ENCODE measurements around the gene CNBP. TPM values are rescaled to one million over a fixed set of nuclear protein-coding genes. Genes with fewer than 3 reads are reported as not detected.

Gene CNBP
- total RNA-seq, result 208 and 256 TPM in 2 replicates

DNA sequence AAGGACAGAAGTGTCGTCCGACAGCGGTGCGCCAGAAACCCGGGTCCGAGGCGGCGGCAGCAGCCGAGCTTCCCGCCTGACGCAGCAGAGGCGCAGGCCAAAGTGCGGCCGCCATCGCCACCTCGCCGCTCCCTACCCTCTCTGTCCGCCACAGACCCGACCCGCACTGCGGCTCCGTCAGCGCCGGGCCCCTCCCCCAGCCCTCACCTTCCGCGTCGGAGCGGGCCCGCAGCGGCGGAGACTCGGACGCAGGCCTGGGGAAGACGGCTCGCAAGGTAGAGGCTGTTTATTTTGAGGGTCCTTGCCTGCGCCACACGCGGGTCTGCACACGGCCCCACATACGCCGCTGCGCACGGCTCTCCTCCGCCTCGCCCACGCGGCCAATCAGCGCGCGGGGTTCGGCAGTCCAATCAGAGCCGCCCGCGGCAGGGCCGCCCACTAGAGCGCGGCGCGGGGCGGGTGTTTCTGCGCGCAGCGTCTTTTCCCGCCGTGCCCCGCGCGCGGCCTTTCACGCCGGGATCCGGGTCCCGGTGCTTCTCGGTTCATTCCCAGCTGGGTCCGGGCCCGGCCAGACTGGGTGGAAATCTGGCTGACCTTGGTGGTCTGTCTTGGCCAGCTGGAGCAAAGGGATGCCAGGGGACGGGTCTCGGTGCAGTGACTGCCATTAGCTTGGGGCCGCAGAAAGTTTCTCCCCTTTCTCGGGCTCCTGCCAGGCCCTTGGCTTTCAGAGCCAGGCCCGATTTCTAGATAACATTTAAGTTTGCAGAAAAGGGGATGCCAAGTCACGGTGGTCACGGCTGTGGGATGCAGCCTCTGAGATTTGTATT, at the start of gene CNBP:
Gene CNBP (minus strand): TSS at position 328 of the 827 bp plus-strand sequence. CDS start 12,139 bp downstream, outside the sequence.

DNA sequence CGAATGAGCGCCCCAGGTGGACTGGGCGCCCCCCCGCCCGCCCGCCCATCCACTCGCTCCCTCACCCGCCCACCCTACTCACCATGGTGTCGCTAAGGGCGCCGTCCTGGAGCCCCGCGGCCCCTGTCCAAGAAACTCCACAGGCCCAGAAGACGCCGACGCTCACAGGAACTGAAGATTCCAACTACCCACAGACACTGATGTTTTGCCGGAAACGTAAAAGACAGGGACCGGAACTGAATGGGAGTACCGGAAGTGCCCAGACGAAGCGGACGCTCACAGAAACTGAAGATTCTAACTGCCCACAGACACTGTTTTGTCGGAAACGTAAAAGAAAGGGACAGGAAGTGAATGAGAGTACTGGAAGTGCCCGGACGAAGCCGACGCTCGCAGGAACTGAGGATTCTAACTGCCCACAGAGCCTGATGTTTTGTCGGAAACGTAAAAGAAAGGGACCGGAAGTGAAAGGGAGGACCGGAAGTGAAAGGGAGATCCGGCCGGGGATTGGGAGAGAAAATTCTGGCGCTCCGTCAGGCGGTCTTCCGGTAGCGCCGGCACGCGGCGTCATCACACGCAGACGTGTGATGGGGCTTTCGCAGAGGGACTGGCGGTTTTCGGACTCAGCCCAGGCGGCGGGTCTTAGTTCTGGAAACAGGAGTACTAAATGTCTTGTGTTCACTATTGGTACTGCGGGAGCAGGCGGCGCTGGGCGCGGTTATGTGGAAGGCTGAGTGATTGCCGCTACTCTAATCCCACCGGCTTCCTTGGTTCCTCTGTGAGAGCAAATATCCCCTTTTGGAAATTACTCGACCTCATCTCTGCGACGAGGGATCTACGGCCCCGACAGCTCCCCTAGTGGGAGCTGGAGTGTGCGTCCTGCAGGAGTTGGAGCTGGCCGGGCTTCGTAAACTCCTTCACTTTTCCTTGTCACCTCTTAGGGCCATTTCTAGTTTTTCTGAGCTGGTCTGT, 22.5 kb downstream of the CNBP start, which contains the start of gene ISY1:
Gene ISY1 (minus strand): TSS at position 173 of the 969 bp plus-strand sequence. CDS start 88 bp downstream, at position 85.

DNA sequence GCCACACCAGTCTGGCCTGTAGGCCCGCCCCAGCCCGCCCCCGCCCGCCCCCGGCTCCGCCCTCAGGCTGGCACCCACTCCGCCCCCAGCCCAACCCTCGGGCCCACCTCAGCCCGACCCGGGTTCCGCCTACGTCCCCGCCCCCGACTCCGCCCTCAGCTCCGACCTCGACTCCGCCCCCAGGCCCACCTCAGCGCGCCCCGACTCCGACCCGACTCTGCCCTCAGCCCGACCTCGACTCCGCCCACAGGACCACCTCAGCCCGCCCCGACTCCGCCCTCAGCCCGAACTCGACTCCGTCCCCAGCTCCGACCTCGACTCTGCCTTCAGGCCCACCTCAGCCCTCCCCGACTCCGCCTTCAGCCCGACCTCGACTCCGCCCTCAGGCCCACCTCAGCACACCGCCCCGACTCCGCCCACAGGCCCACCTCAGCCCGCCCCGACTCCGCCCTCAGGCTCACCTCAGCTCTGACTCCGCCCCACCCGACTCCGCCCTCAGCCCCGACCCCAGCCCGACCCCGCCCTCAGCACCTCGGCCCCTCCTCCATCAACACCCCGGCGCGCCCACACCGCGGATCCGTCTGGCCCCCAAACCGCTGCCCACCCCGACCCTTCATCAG, 61.8 kb downstream of the CNBP start, which contains the start of gene RAB43:
Gene RAB43 (minus strand): TSS at position 13 of the 620 bp plus-strand sequence. CDS start 315 bp downstream, outside the sequence.

Other genes with a start within 250 kb of the CNBP start
- not detected in 2 replicates for gene CFAP92, start 189.8 kb downstream of the CNBP start, total RNA-seq
- gene EFCC1, start 182.6 kb downstream of the CNBP start, total RNA-seq, result 0.06 TPM in 1 of 2 replicates, not detected in the other
- not detected in 2 replicates for gene GP9, start 123.1 kb downstream of the CNBP start, total RNA-seq
- gene RAB43, start 62.1 kb downstream of the CNBP start, total RNA-seq, result 11.3 and 18.5 TPM in 2 replicates
- 16.0 and 17.2 TPM in 2 replicates for gene ISY1, start 22.8 kb downstream of the CNBP start, total RNA-seq
- gene COPG1, start 65.7 kb upstream of the CNBP start, total RNA-seq, result 164 and 169 TPM in 2 replicates
- gene HMCES, start 95.0 kb upstream of the CNBP start, total RNA-seq, result 10.1 and 11.4 TPM in 2 replicates
- 0.24 TPM in 1 of 2 replicates, not detected in the other for gene EFCAB12, start 244.7 kb upstream of the CNBP start, total RNA-seq

All from cardiac ventricle fibroblast (primary cell).